Measurements from ENCODE around the gene PRKCQ. TPM values are rescaled to one million over a fixed set of nuclear protein-coding genes. Genes with fewer than 3 reads are reported as not detected.

PRKCQ gene
- total and polyA plus RNA-seq, 2 of the 8 experiments (the other 6 are each of a cell fraction or from before 2014, with no cell fraction given), result 9.1 to 22.6 TPM

- Histone ChIP-seq H3K14ac (ENCODE audit: insufficient read length) (no peak overlapping the region), H3K4me3 (ENCODE audit: extremely low read depth in 1 of 4, insufficient read depth in 2 of 4, low read depth in 3 of 4, low read length in 4 of 4) (no peak overlapping the region), H4K5ac (ENCODE audit: insufficient read length, low read depth, low read length) (no peak overlapping the region), H3K79me1 (ENCODE audit: low read depth, low read length) (no peaks in the 10 kb centered on the region), H2BK5ac (ENCODE audit: low read depth, low read length) (no peak overlapping the region), H3K27ac (ENCODE audit: low read depth, low read length) (no peak overlapping the region), H3K27me3 (replicated peaks in 1 of 4; ENCODE audit: control insufficient read depth in 3 of 4, extremely low read depth in 1 of 4, insufficient read depth in 3 of 4, low read length in 3 of 4) (no peaks in the 10 kb centered on the region), H3K4ac (replicated peaks; ENCODE audit: insufficient read length, low read depth, low read length) (no peak overlapping the region), H3K36me3 (ENCODE audit: control insufficient read depth in 2 of 4, insufficient read depth in 4 of 4, low read length in 3 of 4) (peaks cover 0 to 16% (median 5%) of the 10 kb centered on the region in 4 experiments; a peak in 3 of 8 replicates), H3K18ac (ENCODE audit: extremely low read depth, low read length) (no peak overlapping the region), H4K20me1 (replicated peaks in 1 of 2; ENCODE audit: control insufficient read depth in 1 of 2, insufficient read depth in 2 of 2, low read length in 2 of 2) (no peaks in the 10 kb centered on the region), H2AFZ (ENCODE audit: low read length) (no peak overlapping the region), H3K56ac (replicated peaks; ENCODE audit: insufficient read length, low read depth, low read length) (no peak overlapping the region), H4K8ac (ENCODE audit: extremely low read depth, insufficient read depth, low read length) (no peak overlapping the region), H2BK15ac (ENCODE audit: low read length) (no peak overlapping the region), H2BK12ac (ENCODE audit: low read depth, low read length) (no peak overlapping the region), H3K4me1 (replicated peaks in 1 of 4; ENCODE audit: control insufficient read depth in 3 of 4, insufficient read depth in 4 of 4, low read length in 3 of 4) (peaks cover 0 to 7% (median 0%) of the 10 kb centered on the region in 4 experiments; a peak in 1 of 7 replicates), H3K23me2 (ENCODE audit: low read depth, low read length) (no peaks in the 10 kb centered on the region), H2BK20ac (ENCODE audit: low read length) (no peak overlapping the region), H2BK120ac (replicated peaks; ENCODE audit: low read depth, low read length) (no peak overlapping the region), H3K4me2 (ENCODE audit: insufficient read depth in 1 of 2, low read depth in 2 of 2, low read length in 2 of 2) (no peak overlapping the region), H4K91ac (replicated peaks; ENCODE audit: insufficient read length, low read length) (no peak overlapping the region), H2AK5ac (ENCODE audit: low read depth, low read length) (no peak overlapping the region), H3K9ac (replicated peaks in 1 of 4; ENCODE audit: extremely low read depth in 1 of 4, low read depth in 3 of 4, low read length in 3 of 4) (no peak overlapping the region), H3K79me2 (ENCODE audit: control insufficient read depth in 1 of 2, insufficient read depth in 2 of 2, low read length in 2 of 2) (no peaks in the 10 kb centered on the region; a peak in 1 of 4 replicates), H3K23ac (ENCODE audit: insufficient read length) (no peak overlapping the region), H3K9me3 (ENCODE audit: insufficient read depth in 2 of 2, low read depth in 1 of 2, low read length in 1 of 2) (peaks cover 3 to 4% of the 10 kb centered on the region in 2 experiments; a peak in 1 of 4 replicates)
- CTCF ChIA-PET (ENCODE audit: partially characterized antibody), result interaction anchor here (1.0 kb wide), 1 partner anchor 168 kb away, joined by 3 read pairs; no protein-coding TSS in a partner anchor
- FAIRE-seq, result no peak
- DNase-seq (ENCODE audit: low read depth in 1 of 2, low spot score in 2 of 2), result no peak
- WGBS, 2 experiments (ENCODE audit: extremely low coverage in 1 of 2, insufficient coverage in 1 of 2, insufficient read length in 1 of 2, insufficient replicate concordance in 2 of 2, low coverage in 1 of 2, low lambda C conversion rate in 2 of 2, missing lambda C conversion rate in 1 of 2), result 88% methylated on average over 7 of the region's 7 CpGs; no CpG with 5 or more reads in 1 of the 2 experiments
- POLR2A ChIA-PET (ENCODE audit: partially characterized antibody), result no interaction called here
- TF ChIP-seq BCL11A (IDR thresholded peaks at IDR 0.05; ENCODE audit: low read depth in 2 of 2, low read length in 2 of 2), result no peak
- no peak for TF ChIP-seq TAF1 (IDR thresholded peaks at IDR 0.05; ENCODE audit: low read depth, low read length)
- TF ChIP-seq RFX5 (IDR thresholded peaks at IDR 0.05; ENCODE audit: borderline replicate concordance, low read depth, low read length), result no peak
Measured at GRCh38 chr10:6514180-6514579, 65.9 kb downstream of the PRKCQ start.
